GM10248 (cell line): ENCODE data around the gene SLC37A1.

Experiments
- CTCF ChIA-PET: fragments of 300-600 bp; sonication (Branson Sonifier 250); formaldehyde crosslinking; extraction: SDS; loops from one replicate; lab custom pipeline; 2021; ENCODE audit warnings: antibody characterized with exemption; lab: Yijun Ruan, JAX
- POLR2A ChIA-PET: fragments of 350-650 bp; sonication (Branson Sonifier 250); formaldehyde crosslinking; extraction: SDS; loops from one replicate; lab custom pipeline; 2020; ENCODE audit warnings: antibody characterized with exemption; lab: Yijun Ruan, JAX
- DNase-seq: peaks from one replicate; pipeline ENCODE4 v3.0.0; 2012; ENCODE audit errors: extremely low spot score
- CTCF ChIP-seq: IDR thresholded peaks from 2 replicates; pipeline ENCODE4 v1.5.1; 2012; ENCODE audit warnings: mild to moderate bottlenecking, low read depth; ENCODE audit errors: extremely low read depth, missing control alignments, control extremely low read depth

The SLC37A1 gene

GRCh38 chr21:42561762-42562650 is 48.4 kb downstream of the SLC37A1 start:
- peak; percentile 51 for DNase-seq
- ChIA-PET POLR2A (interaction anchor here (0.6 kb wide), 1 partner anchor 252 kb away, joined by 6 read pairs; no protein-coding TSS in a partner anchor), CTCF (interaction anchor here (0.8 to 1.0 kb wide), 2 partner anchors 25 to 31 kb away, joined by 3 read pairs; no protein-coding TSS in a partner anchor)
- peak; percentile 13 for TF ChIP-seq CTCF

GRCh38 chr21:42562816-42563215 is 49.2 kb downstream of the SLC37A1 start:
- DNase-seq, result no peak
- TF ChIP-seq CTCF, result no peak
- ChIA-PET POLR2A (no interaction called here), CTCF (interaction anchor here (0.8 kb wide), 1 partner anchor 26 kb away, joined by 3 read pairs; no protein-coding TSS in a partner anchor)

- DNase-seq, result no peak
- ChIA-PET CTCF (interaction anchor here (0.9 to 3.5 kb wide), 2 partner anchors 16 to 27 kb away, joined by 3 to 10 read pairs; no protein-coding TSS in a partner anchor), POLR2A (no interaction called here)
- TF ChIP-seq CTCF, result no peak
Measured at GRCh38 chr21:42563261-42563660, 49.6 kb downstream of the SLC37A1 start.

GRCh38 chr21:42563686-42564085 is 50.0 kb downstream of the SLC37A1 start:
- DNase-seq, result no peak
- CTCF ChIA-PET, result interaction anchor here (0.9 to 3.5 kb wide), 3 partner anchors 15 to 28 kb away, joined by 3 to 10 read pairs (median 3); no protein-coding TSS in a partner anchor
- POLR2A ChIA-PET, result no interaction called here
- no peak for TF ChIP-seq CTCF

DNA sequence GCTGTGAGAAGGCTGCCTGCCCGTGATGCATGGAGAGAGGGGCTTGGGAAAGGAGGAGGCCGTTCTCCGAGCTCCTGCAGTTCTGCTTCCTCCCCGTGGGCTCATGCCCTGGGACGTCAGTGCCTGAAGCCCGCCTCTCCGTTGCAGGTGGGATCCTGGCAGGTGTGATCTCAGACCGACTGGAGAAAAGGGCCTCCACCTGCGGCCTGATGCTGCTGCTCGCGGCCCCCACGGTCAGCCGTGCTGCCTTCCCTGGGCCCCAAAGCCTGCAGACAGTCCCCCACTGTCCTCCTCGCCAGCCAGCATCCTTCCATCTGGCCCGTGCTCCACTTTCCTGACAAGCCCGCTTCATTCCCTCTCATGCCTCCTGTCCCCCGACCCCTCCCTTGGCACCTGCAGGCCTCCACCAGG is 50.9 kb downstream of the SLC37A1 start:
- no peak for TF ChIP-seq CTCF
- DNase-seq, result no peak
- CTCF ChIA-PET, result interaction anchor here (1.4 to 3.5 kb wide), 2 partner anchors 14 to 18 kb away, joined by 3 to 10 read pairs; no protein-coding TSS in a partner anchor
- POLR2A ChIA-PET, result no interaction called here

GRCh38 chr21:42565206-42565810 is 51.7 kb downstream of the SLC37A1 start:
- POLR2A ChIA-PET, result no interaction called here
- CTCF ChIA-PET, result interaction anchor here (1.5 to 3.5 kb wide), 2 partner anchors 12 to 14 kb away, joined by 5 to 10 read pairs; no protein-coding TSS in a partner anchor
- DNase-seq, result no peak
- no peak for TF ChIP-seq CTCF
